ENCODE results near the gene PRKN. TPM values are rescaled to one million over a fixed set of nuclear protein-coding genes. Genes with fewer than 3 reads are reported as not detected.

PRKN gene
- polyA plus RNA-seq, 1 experiment = 0.71 TPM

DNA sequence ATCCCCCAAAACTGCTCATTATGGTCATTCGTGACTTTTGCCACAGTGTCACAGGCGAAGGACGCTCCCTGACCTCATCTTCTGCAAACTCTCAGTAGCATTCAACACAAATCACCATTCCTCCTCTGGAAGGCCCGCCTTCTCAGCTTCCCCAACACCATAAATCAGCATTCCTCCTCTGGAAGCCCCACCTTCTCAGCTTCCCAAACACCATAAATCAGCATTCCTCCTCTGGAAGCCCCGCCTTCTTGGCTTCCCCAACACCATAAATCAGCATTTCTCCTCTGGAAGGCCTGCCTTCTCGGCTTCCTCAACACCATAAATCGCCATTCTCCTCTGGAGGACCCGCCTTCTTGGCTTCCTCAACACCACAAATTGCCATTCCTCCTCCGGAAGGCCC lies 1165.7 kb downstream of the PRKN start:
- no peak overlapping the region for H3K4me3 ChIP-seq (ENCODE audit: low read depth, low read length)
- H3K27me3 ChIP-seq (ENCODE audit: control insufficient read depth, insufficient read depth, low read length) = no peaks in the 10 kb centered on the region
- ChIA-PET CTCF (no interaction called here), POLR2A (no interaction called here)
- no peaks in the 10 kb centered on the region for H3K36me3 ChIP-seq (ENCODE audit: control insufficient read depth, insufficient read depth, low read length)
- no peak for DNase-seq (ENCODE audit: low read depth)
- TF ChIP-seq, protein P1, sequence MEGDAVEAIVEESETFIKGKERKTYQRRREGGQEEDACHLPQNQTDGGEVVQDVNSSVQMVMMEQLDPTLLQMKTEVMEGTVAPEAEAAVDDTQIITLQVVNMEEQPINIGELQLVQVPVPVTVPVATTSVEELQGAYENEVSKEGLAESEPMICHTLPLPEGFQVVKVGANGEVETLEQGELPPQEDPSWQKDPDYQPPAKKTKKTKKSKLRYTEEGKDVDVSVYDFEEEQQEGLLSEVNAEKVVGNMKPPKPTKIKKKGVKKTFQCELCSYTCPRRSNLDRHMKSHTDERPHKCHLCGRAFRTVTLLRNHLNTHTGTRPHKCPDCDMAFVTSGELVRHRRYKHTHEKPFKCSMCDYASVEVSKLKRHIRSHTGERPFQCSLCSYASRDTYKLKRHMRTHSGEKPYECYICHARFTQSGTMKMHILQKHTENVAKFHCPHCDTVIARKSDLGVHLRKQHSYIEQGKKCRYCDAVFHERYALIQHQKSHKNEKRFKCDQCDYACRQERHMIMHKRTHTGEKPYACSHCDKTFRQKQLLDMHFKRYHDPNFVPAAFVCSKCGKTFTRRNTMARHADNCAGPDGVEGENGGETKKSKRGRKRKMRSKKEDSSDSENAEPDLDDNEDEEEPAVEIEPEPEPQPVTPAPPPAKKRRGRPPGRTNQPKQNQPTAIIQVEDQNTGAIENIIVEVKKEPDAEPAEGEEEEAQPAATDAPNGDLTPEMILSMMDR (IDR thresholded peaks at IDR 0.05; ENCODE audit: insufficient read depth, low read depth, low read length) = no peak

DNA sequence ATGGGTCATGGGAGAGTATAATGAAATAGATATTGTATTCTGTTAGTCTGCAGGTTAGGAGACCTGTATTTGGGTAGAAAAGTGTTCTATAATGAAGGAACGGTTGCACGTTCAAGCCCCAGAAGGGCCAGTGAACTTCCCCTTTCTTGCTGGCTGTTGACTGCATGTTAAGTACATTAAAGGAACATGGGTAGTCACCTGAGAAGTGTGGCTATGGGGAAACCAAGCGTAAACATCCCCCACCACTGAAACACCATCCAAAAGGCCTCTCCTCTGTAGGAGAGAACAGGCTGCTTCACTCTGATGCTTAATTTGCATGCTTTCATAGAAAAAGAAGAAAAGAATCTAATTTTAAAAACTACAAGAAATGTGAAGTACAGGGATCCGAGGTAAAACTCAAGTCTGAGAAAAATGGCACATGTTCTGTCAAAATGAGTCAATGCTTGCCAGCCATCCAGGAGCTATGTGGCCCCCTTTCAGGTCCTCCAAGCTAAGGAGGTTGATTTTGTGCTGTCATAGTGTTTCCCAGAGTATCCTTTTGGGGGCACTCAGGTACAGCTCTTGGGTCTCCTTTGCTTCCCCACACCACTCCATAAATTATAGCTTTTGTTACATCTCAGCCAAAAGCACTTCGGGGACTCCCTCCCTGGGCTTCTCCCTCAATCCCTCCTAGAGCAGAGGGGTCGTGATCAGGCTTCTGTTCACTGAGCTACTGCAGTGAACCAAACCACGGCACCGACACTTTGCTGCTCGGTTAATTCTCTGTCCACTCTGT lies 1170.0 kb downstream of the PRKN start:
- no peak overlapping the region for H3K4me3 ChIP-seq (ENCODE audit: low read depth, low read length)
- POLR2A ChIA-PET = no interaction called here
- TF ChIP-seq, protein P1 (IDR thresholded peaks at IDR 0.05; ENCODE audit: insufficient read depth, low read depth, low read length) = no peak
- no peaks in the 10 kb centered on the region for H3K36me3 ChIP-seq (ENCODE audit: control insufficient read depth, insufficient read depth, low read length)
- DNase-seq (ENCODE audit: low read depth) = no peak
- no peaks in the 10 kb centered on the region for H3K27me3 ChIP-seq (ENCODE audit: control insufficient read depth, insufficient read depth, low read length)
- CTCF ChIA-PET = interaction anchor here (1.7 kb wide), 1 partner anchor 10 kb away, joined by 3 read pairs; no protein-coding TSS in a partner anchor

DNA sequence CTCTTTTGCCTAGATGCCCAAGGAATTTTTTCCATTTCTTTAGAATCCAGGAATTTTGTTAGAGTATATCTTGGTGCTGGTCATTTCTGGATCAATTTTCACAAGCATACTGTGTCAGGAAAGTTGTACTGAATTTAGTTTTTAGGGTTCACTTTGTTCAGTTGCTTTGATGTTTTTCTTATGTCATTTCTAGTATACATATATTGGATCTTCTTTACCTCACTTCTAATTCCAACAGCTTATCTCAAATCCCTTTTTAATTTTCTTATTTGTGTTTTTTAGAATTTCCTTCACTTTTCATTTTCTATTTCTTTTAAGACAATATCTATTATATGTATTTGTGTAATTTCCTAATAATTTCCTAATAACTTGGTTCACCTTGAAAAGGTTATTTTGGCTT lies 1172.7 kb downstream of the PRKN start:
- Histone ChIP-seq H3K36me3 (ENCODE audit: control insufficient read depth, insufficient read depth, low read length) (no peaks in the 10 kb centered on the region), H3K4me3 (ENCODE audit: low read depth, low read length) (no peak overlapping the region), H3K27me3 (ENCODE audit: control insufficient read depth, insufficient read depth, low read length) (no peaks in the 10 kb centered on the region)
- CTCF ChIA-PET = no interaction called here
- TF ChIP-seq, protein P1 (IDR thresholded peaks at IDR 0.05; ENCODE audit: insufficient read depth, low read depth, low read length) = no peak
- POLR2A ChIA-PET = no interaction called here
- no peak for DNase-seq (ENCODE audit: low read depth)

DNA sequence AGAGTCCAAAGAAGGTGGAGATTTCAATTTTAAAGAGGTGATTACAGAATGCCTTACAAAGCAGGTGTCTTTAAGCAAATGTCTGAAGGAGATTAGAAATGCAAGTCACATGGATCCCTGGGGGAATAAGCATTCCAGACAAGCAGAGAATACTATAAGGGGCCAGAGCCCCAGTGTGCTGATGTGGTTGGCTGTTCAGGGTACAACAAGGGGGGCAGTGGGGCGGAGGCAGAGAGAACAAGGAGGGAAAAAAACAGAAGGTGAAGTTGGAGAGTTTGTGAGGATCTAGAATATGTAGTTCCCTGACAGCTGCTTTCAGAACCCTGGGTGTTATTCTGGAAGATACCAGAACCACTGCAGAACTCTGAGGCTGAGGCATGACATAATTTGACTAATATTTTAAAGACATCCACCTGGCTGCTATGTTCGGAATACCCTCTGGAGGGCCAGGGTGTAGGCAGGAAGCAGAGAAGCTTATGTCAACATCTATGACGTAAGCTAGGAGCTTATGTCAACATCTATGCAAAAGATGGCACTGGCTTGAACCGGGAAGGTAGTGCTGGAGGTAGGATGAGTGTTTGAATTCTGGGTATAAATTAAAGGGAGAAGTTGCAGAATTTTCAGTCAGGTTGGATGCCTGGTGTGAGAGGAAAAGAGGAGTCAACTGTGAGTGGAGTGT lies 1177.5 kb downstream of the PRKN start:
- ChIA-PET CTCF (no interaction called here), POLR2A (no interaction called here)
- no peaks in the 10 kb centered on the region for H3K36me3 ChIP-seq (ENCODE audit: control insufficient read depth, insufficient read depth, low read length)
- H3K27me3 ChIP-seq (ENCODE audit: control insufficient read depth, insufficient read depth, low read length) = no peaks in the 10 kb centered on the region
- no peak for DNase-seq (ENCODE audit: low read depth)
- no peak overlapping the region for H3K4me3 ChIP-seq (ENCODE audit: low read depth, low read length)
- TF ChIP-seq, protein P1 (IDR thresholded peaks at IDR 0.05; ENCODE audit: insufficient read depth, low read depth, low read length) = no peak

DNA sequence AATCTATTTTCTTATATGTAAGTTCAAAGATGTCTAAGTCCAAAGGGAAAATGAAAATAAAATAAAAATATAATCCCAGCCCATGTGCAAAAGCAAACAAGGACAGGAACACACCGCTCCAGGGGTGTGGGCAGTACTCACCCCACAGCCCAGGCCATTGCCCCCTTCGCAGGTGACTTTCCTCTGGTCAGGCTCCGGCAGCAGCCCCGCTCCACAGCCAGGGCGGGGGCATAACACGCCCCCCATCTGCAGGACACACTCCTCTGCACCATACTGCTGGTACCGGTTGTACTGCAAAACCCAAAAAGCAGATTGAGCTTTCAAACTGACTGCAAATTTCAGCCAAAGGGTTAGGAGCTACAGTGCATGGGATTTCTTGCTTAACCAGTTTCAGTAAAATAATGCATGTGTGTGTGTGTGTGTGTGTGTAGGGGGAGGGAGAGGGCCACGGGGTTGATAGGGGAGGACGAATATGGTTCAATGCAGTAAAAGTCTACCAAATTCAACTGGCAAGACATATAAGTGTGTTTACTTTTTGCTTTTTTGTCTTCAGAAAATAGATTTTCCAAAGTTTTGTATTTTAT lies 1178.8 kb downstream of the PRKN start:
- TF ChIP-seq, protein P1 (IDR thresholded peaks at IDR 0.05; ENCODE audit: insufficient read depth, low read depth, low read length) = no peak
- ChIA-PET CTCF (no interaction called here), POLR2A (no interaction called here)
- H3K27me3 ChIP-seq (ENCODE audit: control insufficient read depth, insufficient read depth, low read length) = no peaks in the 10 kb centered on the region
- no peaks in the 10 kb centered on the region for H3K36me3 ChIP-seq (ENCODE audit: control insufficient read depth, insufficient read depth, low read length)
- no peak for DNase-seq (ENCODE audit: low read depth)
- no peak overlapping the region for H3K4me3 ChIP-seq (ENCODE audit: low read depth, low read length)
